GM18519 (cell line): ENCODE results near the gene ALOX12B.
"Not testable (repeated sequence)": the region's sequence is repeated elsewhere in the genome, so short reads cannot be mapped to it uniquely, and the experiment has no call there.

Experiments used
- ATAC-seq: cut with Tn5 transposase; IDR thresholded peaks from one replicate; pipeline ENCODE4 v1.9.1; 2021; ENCODE audit warnings: mild to moderate bottlenecking, moderate library complexity; ENCODE audit not compliant: unreplicated experiment, low FRiP score

ALOX12B gene

DNA sequence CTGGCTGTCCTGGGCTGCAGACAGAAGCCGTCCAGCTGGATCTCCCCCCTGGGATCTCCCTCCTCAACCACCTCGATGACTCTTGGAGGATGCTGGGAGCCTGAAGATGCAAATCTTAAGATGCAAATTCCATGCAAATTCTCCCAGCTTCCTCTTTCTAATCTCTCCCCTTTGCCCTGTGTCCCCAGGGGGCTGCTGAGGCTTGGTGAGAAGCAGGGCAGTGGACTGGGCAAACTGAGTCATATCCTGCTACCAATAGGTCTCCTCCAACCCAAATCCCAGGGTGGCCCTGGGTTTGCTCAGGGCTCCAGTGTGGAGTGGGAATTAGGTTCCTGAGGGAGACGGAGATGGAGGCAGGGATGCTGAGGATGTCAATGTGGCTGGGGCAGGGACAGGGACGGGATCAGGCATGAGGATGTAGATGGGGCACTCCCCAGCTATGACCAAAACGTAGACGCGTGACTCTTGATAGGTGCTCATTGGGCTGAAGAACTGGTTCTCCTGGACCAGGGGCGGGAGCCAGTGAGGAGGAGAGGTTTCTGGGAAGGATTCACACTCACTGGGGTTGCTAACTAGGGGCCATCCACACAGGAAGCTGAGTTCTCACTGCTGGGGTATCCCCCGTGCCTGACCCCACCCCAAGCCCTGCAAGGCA, 3.6 kb upstream of the ALOX12B start:
- no peak for ATAC-seq

- ATAC-seq = no peak
Measured at GRCh38 chr17:8089728-8090127, 2.2 kb upstream of the ALOX12B start.

GRCh38 chr17:8087952-8088230, 375 bp upstream of the ALOX12B start:
- no peak for ATAC-seq

DNA sequence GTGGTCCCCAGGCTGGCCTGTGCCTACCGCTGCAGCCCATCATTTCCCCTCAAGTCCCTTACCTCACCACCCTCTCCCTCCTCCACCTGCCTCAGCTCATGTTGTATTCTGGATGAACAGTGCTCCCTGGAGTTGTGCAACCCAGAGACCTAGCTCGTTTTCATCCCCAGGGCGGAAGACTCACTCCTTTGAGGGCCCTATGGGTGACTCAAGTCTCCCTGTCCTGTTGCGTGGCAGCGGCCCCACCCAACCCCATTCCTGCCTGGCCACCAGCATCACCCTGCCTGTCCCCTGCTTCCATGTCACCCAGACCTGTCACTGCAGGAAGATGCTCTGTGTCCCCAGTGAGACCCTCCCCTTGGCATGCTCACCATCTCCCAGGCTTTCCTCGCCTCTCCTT, 3.3 kb downstream of the ALOX12B start:
- no peak for ATAC-seq

- ATAC-seq = no peak
Measured at GRCh38 chr17:8082292-8082691, 5.2 kb downstream of the ALOX12B start.

DNA sequence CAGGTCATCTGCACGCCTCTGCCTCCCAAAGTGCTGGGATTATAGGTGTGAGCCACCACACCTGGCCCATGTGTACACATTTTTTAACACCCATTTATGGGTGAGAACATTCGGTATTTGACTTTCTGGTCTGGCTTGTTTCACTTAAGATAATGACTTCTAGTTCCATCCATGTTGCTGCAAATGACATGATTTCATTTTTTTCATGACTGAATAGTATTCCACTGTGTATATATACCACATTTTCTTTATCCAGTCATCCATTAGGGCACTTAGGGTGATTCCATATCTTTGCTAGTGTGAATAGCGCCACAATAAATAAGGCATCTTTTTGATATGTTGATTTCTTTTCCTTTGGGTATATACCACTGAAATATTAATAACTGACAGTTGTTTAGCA, 5.6 kb downstream of the ALOX12B start:
- ATAC-seq = no peak

- ATAC-seq = no peak
Measured at GRCh38 chr17:8080799-8081219, 6.7 kb downstream of the ALOX12B start.

GRCh38 chr17:8080208-8080798, 7.2 kb downstream of the ALOX12B start:
- ATAC-seq = no peak

DNA sequence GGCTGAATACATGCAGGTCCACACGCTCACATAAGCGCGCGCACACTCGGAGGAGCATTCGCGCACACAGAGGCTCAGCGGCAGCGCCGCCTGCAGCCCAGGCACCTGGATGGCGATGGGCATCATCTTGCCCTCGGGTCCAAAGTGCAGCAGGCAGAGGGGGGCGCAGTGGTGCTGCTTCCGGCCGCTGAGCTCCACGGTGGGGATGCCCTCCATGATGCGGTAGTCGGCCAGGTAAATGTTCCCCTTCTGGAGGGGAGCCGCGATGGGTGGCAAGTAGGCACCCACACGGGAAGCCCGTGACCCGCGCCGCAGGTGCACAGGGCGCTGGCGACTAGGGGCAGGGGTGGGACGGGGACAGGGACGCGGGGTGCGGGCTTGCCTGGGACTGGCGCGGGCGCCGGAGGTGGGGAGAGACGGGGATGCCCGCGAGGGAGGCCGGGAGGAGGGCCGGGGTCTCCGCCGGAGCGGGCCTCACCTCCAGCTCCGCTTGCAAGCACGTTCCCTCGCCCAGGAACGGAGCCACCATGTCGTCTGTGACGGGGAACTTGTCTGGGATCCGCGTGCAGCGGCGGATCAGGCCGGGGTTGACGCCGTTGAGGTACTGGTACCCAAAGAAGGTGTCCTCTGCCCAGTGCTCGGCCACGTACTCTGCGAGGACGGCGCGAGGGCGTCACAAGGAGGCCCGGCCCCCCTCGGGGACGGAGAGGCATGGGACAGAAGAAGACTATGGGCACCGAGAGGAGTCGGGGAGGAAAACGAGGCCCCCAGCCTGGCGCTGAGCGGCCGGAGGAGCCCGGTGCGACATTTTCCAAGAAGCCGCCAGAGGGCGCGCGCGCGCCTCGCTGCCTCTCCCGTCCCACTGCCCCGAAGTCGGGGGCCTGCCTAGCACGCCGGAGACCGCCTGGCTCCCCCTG, 8.0 kb downstream of the ALOX12B start:
- no peak for ATAC-seq

GRCh38 chr17:8077939-8078338, 9.6 kb downstream of the ALOX12B start:
- not testable (repeated sequence) for ATAC-seq

GRCh38 chr17:8076502-8077266, 10.8 kb downstream of the ALOX12B start:
- ATAC-seq = no peak

DNA sequence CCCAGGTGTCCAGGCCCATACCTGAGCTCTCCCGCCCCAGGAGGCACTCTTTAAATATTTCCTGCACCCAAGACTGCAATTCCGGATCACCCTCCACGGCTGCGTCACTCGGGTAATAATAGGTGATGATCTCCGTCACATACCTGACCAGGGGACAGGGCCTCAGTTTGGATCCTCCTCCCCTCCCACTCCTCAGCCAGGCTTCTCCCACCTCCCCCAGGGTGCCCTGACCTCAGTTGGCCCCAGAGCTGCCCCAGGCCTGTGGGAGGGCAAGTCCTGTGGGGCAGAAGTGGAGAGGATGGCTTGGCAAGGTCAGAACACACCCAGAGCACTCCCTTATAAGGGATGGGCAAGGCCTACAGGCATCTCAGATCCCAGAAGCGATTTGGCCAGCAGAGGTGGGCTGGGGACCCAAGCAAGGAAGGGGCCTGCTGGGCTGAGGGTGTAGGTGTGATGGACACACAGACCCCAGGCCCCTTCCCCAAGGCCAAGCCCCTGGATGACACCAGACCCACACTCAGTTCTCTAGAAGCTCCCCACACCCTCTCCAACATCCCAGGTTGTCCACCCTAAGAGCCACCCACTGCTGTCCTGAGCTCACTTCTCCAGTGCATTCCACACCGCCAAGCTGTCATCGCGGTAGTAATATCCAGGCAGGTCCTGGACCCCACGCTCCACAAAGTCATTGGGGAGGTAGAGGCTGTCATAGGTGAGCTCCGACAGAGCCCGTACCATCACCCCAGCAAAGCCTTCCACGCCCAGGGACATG, 11.8 kb downstream of the ALOX12B start:
- ATAC-seq = no peak

DNA sequence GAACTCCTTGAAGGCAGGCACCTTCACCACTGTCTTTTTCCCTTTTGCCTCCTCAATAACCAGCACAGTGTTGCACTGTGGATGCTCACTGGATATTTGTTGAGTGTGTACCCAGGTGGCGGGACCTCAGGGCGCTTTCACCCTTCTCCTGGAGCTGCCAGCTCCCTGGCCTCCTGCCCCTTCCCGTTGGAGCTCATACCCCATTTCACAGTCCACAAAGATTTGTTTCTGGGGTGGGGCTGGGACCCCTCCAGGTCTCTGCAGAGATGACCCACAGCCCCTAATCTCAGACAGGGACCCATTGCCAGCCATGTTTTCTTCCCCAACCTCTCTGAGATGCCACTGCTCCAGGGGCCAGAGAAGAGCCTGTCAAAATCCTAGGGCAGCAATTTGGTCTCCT, 12.4 kb downstream of the ALOX12B start:
- no peak for ATAC-seq

DNA sequence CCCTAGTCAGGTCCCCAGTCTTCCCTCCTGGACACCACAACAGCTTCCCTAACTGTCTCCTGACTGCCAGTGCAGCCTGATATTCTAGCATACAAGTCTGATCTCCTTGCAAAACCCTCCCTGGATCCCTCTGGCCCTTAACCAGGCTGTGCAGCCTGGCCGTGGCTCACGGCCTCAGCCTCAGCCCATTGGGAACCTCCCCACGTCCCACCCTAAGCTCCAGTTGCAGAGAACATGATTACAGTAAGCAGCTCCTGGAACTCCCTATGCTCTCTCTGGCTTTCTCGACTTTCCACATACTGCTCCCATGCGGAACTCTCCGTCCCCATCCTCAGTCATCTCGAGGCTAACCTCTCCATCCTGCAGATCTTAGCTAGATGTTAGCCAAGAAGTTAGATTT, 13.0 kb downstream of the ALOX12B start:
- ATAC-seq = no peak

DNA sequence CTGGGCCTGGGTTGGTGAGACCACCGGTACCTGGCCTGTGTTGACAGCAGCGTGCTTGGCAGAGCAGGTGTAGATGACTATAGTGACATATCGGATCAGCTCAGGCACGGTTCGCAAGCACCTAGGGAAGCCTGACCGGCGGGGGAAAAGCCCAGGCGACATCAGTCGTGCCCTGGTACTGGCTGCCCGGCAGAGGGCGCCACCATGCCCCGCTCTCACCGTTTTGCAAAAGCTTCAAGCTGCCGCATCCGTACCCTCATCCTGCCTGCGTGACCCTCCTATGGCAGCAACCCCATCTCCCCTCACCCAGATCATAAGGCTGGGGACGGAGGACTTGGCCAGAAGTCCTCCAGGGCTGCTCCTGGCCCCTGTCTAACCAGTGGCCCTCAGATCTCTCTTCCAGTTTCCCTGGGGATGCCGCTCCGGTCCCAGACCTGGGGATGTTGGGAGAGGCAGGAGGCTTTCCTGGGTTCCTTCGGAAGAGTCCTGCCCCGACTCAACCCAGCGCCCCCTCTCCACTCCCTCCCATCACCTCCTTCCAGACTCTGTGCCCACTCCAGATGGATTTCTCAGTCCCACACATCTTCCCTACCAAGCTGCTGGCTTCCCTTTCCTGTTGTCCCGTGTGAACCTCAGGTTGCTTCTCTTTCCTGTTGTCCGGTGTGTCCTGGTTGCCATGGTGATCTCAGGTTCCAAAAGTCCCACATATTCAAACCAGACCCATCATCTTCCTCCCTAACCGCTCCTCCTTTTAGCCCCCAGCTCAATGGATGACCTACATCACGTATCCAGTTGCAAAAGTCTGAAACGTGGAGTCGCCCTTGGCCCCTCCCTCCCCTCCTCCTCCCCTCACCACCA, 13.7 kb downstream of the ALOX12B start:
- ATAC-seq = no peak

- no peak for ATAC-seq
Measured at GRCh38 chr17:8072729-8073461, 14.6 kb downstream of the ALOX12B start.

DNA sequence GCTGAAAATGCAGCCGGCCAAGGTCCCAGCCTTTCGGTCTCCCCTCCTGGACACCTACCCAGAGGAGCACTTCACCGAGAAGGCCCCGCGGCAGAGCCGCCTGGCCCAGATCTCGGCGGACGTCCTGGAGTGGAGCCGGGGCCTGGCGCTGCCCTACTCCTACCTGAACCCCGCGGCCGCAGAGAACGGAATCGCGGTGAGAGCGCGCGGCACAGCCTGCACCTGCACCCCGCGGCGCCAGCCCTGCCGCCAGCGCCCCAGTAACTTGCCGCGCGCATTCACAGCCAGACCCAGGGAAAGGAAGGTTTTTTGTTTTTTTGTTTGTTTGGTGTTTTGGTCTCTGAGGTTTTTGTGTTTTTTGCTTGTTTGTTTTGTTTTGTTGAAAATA, 15.2 kb downstream of the ALOX12B start:
- ATAC-seq = no peak

GRCh38 chr17:8071496-8071895, 16.0 kb downstream of the ALOX12B start:
- no peak for ATAC-seq

GRCh38 chr17:8069587-8069860, 18.0 kb downstream of the ALOX12B start:
- ATAC-seq = no peak
